H1 (cell line): ENCODE data around the gene TOMM34. TPM values are rescaled to one million over a fixed set of nuclear protein-coding genes. Genes with fewer than 3 reads are reported as not detected.

Experiments
- GABPA ChIP-seq: IDR thresholded peaks from 2 replicates; pipeline ENCODE4 v1.6.1; 2011; ENCODE audit warnings: mild to moderate bottlenecking, low read length, moderate library complexity, borderline replicate concordance; ENCODE audit not compliant: insufficient read depth
- HDAC6 ChIP-seq: IDR thresholded peaks from one replicate; pipeline ENCODE4 v1.7.1; 2012; ENCODE audit warnings: low read depth, mild to moderate bottlenecking, inconsistent platforms, low read length, moderate library complexity
- KDM4A ChIP-seq: IDR thresholded peaks from one replicate; pipeline ENCODE4 v1.7.1; 2012; ENCODE audit warnings: low read depth, mild to moderate bottlenecking, moderate library complexity, low read length, inconsistent platforms; ENCODE audit not compliant: severe bottlenecking
- POU5F1 ChIP-seq: IDR thresholded peaks from 2 replicates; pipeline ENCODE4 v1.6.1; 2011; ENCODE audit warnings: low read depth, mild to moderate bottlenecking, low read length, moderate library complexity
- RFX5 ChIP-seq: IDR thresholded peaks from 2 replicates; pipeline ENCODE4 v1.6.1; 2011; ENCODE audit warnings: low read depth, low read length, improper control_type of control experiment, borderline replicate concordance
- TEAD4 ChIP-seq: IDR thresholded peaks from 2 replicates; pipeline ENCODE4 v1.6.1; 2012; ENCODE audit warnings: low read depth, low read length, inconsistent platforms, mixed read lengths
- polyA plus RNA-seq, 7 experiments: library from polyadenylated mRNA; depleted of rRNA in 3 of 7; stranded (reverse) in 5 of 7; unstranded in 2 of 7; fragments of >200 nt in 5 of 7; fragments of 200-250 nt in 2 of 7; gene quantifications; 1 replicate in 5 of 7; 2 replicates in 1 of 7; 4 replicates in 1 of 7; pipeline versions ENCODE4 v1.2.1 to v1.2.3, GENCODE V29; 2011 to 2013; ENCODE audit warnings: missing spikeins in 2 of 7, mixed read lengths in 2 of 7
- total RNA-seq: library from RNA; stranded (reverse); fragmentation: NEBNext Ultra II Directional; extraction: Animal tissue kit (Norgen Biotek cat#: 25700); gene quantifications from 2 replicates; pipeline ENCODE4 v1.2.1, GENCODE V29; 2021
- TF ChIP-seq, protein P1 (sequence below): fragments of 300-600 bp; sonication (generic); IDR thresholded peaks from 2 replicates; pipeline ENCODE4 v1.7.1; 2012; ENCODE audit warnings: low read length, moderate library complexity, mild to moderate bottlenecking, inconsistent platforms; ENCODE audit not compliant: insufficient replicate concordance

TOMM34 gene
- total and polyA plus RNA-seq, 2 of the 8 experiments (the other 6 are each of a cell fraction or from before 2014, with no cell fraction given) = 32.1 to 35.1 TPM

DNA sequence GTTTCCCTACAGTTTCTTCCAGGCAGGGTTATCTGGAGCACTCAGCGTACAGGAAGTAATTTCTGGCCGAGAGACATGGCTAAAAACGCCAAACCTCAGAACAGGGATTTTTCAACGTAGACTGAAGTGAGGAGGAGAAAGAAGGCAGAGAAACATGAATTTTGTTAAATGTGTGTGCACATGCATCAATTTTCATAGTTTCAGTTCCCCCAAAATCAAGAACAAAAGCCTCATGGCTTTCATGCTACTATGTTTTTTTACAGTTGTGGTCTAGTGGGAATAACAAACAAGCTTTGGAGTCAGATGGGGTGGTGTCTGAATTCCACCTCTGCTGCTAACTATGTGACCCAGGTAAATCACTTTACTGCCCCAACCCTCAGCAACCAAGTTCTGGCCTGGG is 4.9 kb downstream of the TOMM34 start (continued):
- TF ChIP-seq, protein P1, sequence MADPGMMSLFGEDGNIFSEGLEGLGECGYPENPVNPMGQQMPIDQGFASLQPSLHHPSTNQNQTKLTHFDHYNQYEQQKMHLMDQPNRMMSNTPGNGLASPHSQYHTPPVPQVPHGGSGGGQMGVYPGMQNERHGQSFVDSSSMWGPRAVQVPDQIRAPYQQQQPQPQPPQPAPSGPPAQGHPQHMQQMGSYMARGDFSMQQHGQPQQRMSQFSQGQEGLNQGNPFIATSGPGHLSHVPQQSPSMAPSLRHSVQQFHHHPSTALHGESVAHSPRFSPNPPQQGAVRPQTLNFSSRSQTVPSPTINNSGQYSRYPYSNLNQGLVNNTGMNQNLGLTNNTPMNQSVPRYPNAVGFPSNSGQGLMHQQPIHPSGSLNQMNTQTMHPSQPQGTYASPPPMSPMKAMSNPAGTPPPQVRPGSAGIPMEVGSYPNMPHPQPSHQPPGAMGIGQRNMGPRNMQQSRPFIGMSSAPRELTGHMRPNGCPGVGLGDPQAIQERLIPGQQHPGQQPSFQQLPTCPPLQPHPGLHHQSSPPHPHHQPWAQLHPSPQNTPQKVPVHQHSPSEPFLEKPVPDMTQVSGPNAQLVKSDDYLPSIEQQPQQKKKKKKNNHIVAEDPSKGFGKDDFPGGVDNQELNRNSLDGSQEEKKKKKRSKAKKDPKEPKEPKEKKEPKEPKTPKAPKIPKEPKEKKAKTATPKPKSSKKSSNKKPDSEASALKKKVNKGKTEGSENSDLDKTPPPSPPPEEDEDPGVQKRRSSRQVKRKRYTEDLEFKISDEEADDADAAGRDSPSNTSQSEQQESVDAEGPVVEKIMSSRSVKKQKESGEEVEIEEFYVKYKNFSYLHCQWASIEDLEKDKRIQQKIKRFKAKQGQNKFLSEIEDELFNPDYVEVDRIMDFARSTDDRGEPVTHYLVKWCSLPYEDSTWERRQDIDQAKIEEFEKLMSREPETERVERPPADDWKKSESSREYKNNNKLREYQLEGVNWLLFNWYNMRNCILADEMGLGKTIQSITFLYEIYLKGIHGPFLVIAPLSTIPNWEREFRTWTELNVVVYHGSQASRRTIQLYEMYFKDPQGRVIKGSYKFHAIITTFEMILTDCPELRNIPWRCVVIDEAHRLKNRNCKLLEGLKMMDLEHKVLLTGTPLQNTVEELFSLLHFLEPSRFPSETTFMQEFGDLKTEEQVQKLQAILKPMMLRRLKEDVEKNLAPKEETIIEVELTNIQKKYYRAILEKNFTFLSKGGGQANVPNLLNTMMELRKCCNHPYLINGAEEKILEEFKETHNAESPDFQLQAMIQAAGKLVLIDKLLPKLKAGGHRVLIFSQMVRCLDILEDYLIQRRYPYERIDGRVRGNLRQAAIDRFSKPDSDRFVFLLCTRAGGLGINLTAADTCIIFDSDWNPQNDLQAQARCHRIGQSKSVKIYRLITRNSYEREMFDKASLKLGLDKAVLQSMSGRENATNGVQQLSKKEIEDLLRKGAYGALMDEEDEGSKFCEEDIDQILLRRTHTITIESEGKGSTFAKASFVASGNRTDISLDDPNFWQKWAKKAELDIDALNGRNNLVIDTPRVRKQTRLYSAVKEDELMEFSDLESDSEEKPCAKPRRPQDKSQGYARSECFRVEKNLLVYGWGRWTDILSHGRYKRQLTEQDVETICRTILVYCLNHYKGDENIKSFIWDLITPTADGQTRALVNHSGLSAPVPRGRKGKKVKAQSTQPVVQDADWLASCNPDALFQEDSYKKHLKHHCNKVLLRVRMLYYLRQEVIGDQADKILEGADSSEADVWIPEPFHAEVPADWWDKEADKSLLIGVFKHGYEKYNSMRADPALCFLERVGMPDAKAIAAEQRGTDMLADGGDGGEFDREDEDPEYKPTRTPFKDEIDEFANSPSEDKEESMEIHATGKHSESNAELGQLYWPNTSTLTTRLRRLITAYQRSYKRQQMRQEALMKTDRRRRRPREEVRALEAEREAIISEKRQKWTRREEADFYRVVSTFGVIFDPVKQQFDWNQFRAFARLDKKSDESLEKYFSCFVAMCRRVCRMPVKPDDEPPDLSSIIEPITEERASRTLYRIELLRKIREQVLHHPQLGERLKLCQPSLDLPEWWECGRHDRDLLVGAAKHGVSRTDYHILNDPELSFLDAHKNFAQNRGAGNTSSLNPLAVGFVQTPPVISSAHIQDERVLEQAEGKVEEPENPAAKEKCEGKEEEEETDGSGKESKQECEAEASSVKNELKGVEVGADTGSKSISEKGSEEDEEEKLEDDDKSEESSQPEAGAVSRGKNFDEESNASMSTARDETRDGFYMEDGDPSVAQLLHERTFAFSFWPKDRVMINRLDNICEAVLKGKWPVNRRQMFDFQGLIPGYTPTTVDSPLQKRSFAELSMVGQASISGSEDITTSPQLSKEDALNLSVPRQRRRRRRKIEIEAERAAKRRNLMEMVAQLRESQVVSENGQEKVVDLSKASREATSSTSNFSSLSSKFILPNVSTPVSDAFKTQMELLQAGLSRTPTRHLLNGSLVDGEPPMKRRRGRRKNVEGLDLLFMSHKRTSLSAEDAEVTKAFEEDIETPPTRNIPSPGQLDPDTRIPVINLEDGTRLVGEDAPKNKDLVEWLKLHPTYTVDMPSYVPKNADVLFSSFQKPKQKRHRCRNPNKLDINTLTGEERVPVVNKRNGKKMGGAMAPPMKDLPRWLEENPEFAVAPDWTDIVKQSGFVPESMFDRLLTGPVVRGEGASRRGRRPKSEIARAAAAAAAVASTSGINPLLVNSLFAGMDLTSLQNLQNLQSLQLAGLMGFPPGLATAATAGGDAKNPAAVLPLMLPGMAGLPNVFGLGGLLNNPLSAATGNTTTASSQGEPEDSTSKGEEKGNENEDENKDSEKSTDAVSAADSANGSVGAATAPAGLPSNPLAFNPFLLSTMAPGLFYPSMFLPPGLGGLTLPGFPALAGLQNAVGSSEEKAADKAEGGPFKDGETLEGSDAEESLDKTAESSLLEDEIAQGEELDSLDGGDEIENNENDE = no peak
- TF ChIP-seq HDAC6 = no peak
- TF ChIP-seq RFX5 = no peak
- no peak for TF ChIP-seq GABPA
- no peak for TF ChIP-seq TEAD4
- TF ChIP-seq POU5F1 = no peak
- no peak for TF ChIP-seq KDM4A
- TF ChIP-seq, all 59 proteins: peak for 0
